ENCODE measurements around the gene FAM32A. TPM values are rescaled to one million over a fixed set of nuclear protein-coding genes. Genes with fewer than 3 reads are reported as not detected.

Gene FAM32A
- total RNA-seq, 1 donor from 2014 or later = 90.1 TPM

- peaks cover 5% of the 10 kb centered on the region for H3K27me3 Mint-ChIP-seq (ENCODE audit: unreplicated experiment)
- no peak overlapping the region for H3K27ac Mint-ChIP-seq (ENCODE audit: unreplicated experiment)
- peaks cover under 1% of the 10 kb centered on the region for H3K36me3 Mint-ChIP-seq (ENCODE audit: low read depth, unreplicated experiment)
- no peaks in the 10 kb centered on the region for H3K9me3 Mint-ChIP-seq (ENCODE audit: unreplicated experiment)
- no peak for DNase-seq (ENCODE audit: low spot score)
- no peak overlapping the region for H3K4me3 Mint-ChIP-seq (ENCODE audit: unreplicated experiment)
- peaks cover 4% of the 10 kb centered on the region for H3K4me1 Mint-ChIP-seq (ENCODE audit: unreplicated experiment)
- no peak for TF ChIP-seq CTCF (IDR thresholded peaks at IDR 0.05; ENCODE audit: unreplicated experiment)
Observed at GRCh38 chr19:16141043-16141442, 44.2 kb upstream of the FAM32A start.

DNA sequence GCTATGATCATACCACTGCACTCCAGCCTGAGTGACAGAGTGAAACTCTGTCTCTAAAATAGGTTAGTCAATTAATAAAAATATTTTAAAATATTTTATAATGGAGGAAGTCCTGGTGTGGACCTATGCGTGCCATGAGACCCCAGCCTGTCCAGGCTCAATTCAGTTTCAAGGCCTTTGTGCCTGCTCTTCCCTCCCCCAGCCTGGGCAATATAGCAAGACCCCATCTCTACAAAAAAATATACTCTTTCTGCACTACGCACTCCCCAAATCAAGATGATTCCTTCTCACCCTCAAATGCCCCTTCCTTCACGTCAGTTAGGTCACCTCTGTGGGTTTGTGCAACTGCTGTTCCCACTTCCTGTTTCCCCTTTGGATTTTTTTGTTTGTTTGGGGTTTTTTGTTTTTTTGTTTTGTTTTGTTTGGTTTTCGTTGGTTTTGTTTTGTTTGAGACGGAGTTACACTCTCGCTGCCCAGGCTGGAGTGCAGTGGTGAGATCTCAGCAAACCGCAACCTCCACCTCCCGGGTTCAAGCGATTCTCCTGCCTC lies 43.1 kb upstream of the FAM32A start:
- Mint-ChIP-seq H3K27ac (ENCODE audit: unreplicated experiment) (no peak overlapping the region), H3K4me1 (ENCODE audit: unreplicated experiment) (peaks cover 4% of the 10 kb centered on the region), H3K36me3 (ENCODE audit: low read depth, unreplicated experiment) (no peaks in the 10 kb centered on the region), H3K9me3 (ENCODE audit: unreplicated experiment) (no peaks in the 10 kb centered on the region), H3K27me3 (ENCODE audit: unreplicated experiment) (peaks cover 5% of the 10 kb centered on the region), H3K4me3 (ENCODE audit: unreplicated experiment) (no peak overlapping the region)
- TF ChIP-seq CTCF (IDR thresholded peaks at IDR 0.05; ENCODE audit: unreplicated experiment) = no peak
- no peak for DNase-seq (ENCODE audit: low spot score)

- DNase-seq (ENCODE audit: low spot score) = no peak
- H3K27me3 Mint-ChIP-seq (ENCODE audit: unreplicated experiment) = peaks cover 3% of the 10 kb centered on the region
- H3K9me3 Mint-ChIP-seq (ENCODE audit: unreplicated experiment) = no peaks in the 10 kb centered on the region
- H3K36me3 Mint-ChIP-seq (ENCODE audit: low read depth, unreplicated experiment) = no peaks in the 10 kb centered on the region
- no peak within 1 kb of the TSS for H3K4me3 Mint-ChIP-seq (ENCODE audit: unreplicated experiment)
- H3K4me1 Mint-ChIP-seq (ENCODE audit: unreplicated experiment) = peaks cover 4% of the 10 kb centered on the region
- no peak for TF ChIP-seq CTCF (IDR thresholded peaks at IDR 0.05; ENCODE audit: unreplicated experiment)
- H3K27ac Mint-ChIP-seq (ENCODE audit: unreplicated experiment) = no peak within 1 kb of the TSS
Observed at GRCh38 chr19:16143399-16144215, 41.6 kb upstream of the FAM32A start, which contains the start of gene HSH2D. TSS of gene HSH2D (plus strand) at chr19:16143685. CDS start at chr19:16148751, 5,066 bp downstream.

DNA sequence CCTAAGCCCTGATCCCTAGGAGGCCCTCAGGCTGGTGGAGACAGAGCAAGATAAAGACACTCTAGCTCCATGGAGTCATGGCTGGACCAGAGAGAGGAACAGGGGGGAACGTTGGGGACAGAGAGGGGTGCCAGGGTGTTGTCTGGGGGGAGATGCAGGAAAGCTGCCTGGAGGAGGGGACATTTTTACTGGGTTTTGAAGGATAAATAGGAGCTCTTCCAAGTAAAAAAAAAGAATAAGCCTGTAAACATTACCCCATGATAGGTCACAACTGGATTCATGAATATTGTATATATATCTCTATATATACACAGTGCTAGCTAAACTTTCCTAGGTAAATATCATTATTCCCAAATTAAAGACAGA lies 41.0 kb upstream of the FAM32A start:
- Mint-ChIP-seq H3K27ac (ENCODE audit: unreplicated experiment) (no peak overlapping the region), H3K9me3 (ENCODE audit: unreplicated experiment) (no peaks in the 10 kb centered on the region), H3K4me3 (ENCODE audit: unreplicated experiment) (no peak overlapping the region), H3K27me3 (ENCODE audit: unreplicated experiment) (no peaks in the 10 kb centered on the region), H3K4me1 (ENCODE audit: unreplicated experiment) (peaks cover 4% of the 10 kb centered on the region), H3K36me3 (ENCODE audit: low read depth, unreplicated experiment) (no peaks in the 10 kb centered on the region)
- no peak for TF ChIP-seq CTCF (IDR thresholded peaks at IDR 0.05; ENCODE audit: unreplicated experiment)
- DNase-seq (ENCODE audit: low spot score) = no peak

DNA sequence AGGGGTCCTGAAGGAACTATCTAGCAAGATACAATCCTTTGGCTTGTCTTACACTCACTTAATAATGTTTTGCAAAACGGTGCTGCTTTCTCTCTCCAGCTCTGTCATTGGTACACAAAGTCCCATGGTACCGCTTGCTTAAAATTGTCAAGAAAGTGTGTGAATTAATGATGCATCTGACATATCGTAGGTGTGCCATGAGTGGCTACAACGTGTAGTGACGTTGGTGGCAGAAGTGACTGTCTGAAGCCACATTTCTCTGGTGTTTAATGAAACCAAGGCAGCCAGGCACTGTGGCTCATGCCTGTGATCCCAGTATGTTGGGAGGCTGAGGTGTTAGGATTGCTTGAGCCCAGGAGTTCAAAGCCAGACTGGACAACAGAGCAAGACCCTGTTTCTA lies 39.1 kb upstream of the FAM32A start:
- Mint-ChIP-seq H3K9me3 (ENCODE audit: unreplicated experiment) (no peaks in the 10 kb centered on the region), H3K4me3 (ENCODE audit: unreplicated experiment) (no peak overlapping the region), H3K27ac (ENCODE audit: unreplicated experiment) (no peak overlapping the region), H3K27me3 (ENCODE audit: unreplicated experiment) (peaks cover 2% of the 10 kb centered on the region), H3K4me1 (ENCODE audit: unreplicated experiment) (peaks cover 4% of the 10 kb centered on the region), H3K36me3 (ENCODE audit: low read depth, unreplicated experiment) (no peaks in the 10 kb centered on the region)
- no peak for DNase-seq (ENCODE audit: low spot score)
- no peak for TF ChIP-seq CTCF (IDR thresholded peaks at IDR 0.05; ENCODE audit: unreplicated experiment)
